SU-DHL-6 (cell line): ENCODE results near the gene SOCS6.

ENCODE experiments used
- H2AFZ ChIP-seq: fragments of 200-600 bp; sonication (generic); 2 replicates; pipeline ENCODE4 v1.6.1; 2014; ENCODE audit warnings: low read depth, mild to moderate bottlenecking, moderate library complexity, mixed read lengths, antibody characterized with exemption, low read length; ENCODE audit not compliant: severe bottlenecking
- H3F3A ChIP-seq: fragments of 200-600 bp; shearing (Covaris generic); 2 replicates; pipeline ENCODE4 v1.6.0; 2016; ENCODE audit warnings: antibody characterized with exemption, mild to moderate bottlenecking; ENCODE audit not compliant: insufficient read depth
- H3K27ac ChIP-seq: fragments of 200-600 bp; sonication (generic); 2 replicates; pipeline ENCODE4 v1.5.1; 2016; ENCODE audit warnings: low read depth, mild to moderate bottlenecking, low read length, moderate library complexity, mixed read lengths
- H3K27me3 ChIP-seq: fragments of 200-600 bp; sonication (generic), shearing (Covaris generic); 2 replicates; pipeline ENCODE4 v1.6.0; 2014; ENCODE audit warnings: mild to moderate bottlenecking, low read length
- H3K36me3 ChIP-seq: fragments of 200-600 bp; sonication (generic); 2 replicates; pipeline ENCODE4 v1.6.1; 2014; ENCODE audit warnings: mild to moderate bottlenecking, low read length, mixed read lengths
- H3K4me2 ChIP-seq: fragments of 300-600, 200-600 bp; shearing (Covaris generic), sonication (generic); 2 replicates; pipeline ENCODE4 v1.6.0; 2014; ENCODE audit warnings: low read length, low read depth, mild to moderate bottlenecking; ENCODE audit not compliant: poor library complexity, severe bottlenecking
- H3K4me3 ChIP-seq: fragments of 200-600 bp; sonication (generic); 2 replicates; pipeline ENCODE4 v1.5.1; 2014; ENCODE audit warnings: antibody characterized with exemption, low read length, mild to moderate bottlenecking, mixed read lengths; ENCODE audit not compliant: insufficient read depth, poor library complexity, severe bottlenecking
- H3K79me2 ChIP-seq: fragments of 200-600 bp; sonication (generic); 2 replicates; pipeline ENCODE4 v1.6.1; 2014; ENCODE audit warnings: mild to moderate bottlenecking, low read length, moderate library complexity; ENCODE audit not compliant: insufficient read depth
- H3K9ac ChIP-seq: fragments of 200-600 bp; sonication (generic); 2 replicates; pipeline ENCODE4 v1.7.0; 2014; ENCODE audit warnings: mild to moderate bottlenecking, low read length
- H3K9me2 ChIP-seq: fragments of 200-600 bp; sonication (generic); replicated peaks from 2 replicates; pipeline ENCODE4 v1.6.1; 2014; ENCODE audit warnings: low read length; ENCODE audit not compliant: insufficient read depth
- H3K9me3 ChIP-seq: fragments of 200-600 bp; sonication (generic); 2 replicates; pipeline ENCODE4 v1.6.1; 2014; ENCODE audit warnings: low read length, mixed read lengths; ENCODE audit not compliant: insufficient read depth
- H4K20me1 ChIP-seq: fragments of 200-600 bp; sonication (generic); 2 replicates; pipeline ENCODE4 v1.6.1; 2014; ENCODE audit warnings: low read depth, mild to moderate bottlenecking, antibody characterized with exemption, low read length, moderate library complexity, mixed read lengths
- CTCF ChIP-seq: fragments of 200-600 bp; sonication (generic); IDR thresholded peaks from one replicate; pipeline ENCODE4 v1.5.1; 2017; ENCODE audit warnings: antibody characterized with exemption, mild to moderate bottlenecking, low read length, moderate library complexity; ENCODE audit not compliant: insufficient read depth, poor library complexity, severe bottlenecking
- EZH2phosphoT487 ChIP-seq: fragments of 200-600 bp; sonication (generic), shearing (Covaris generic); conservative IDR thresholded peaks from 2 replicates; pipeline ENCODE4 v1.6.1; 2018; ENCODE audit warnings: mild to moderate bottlenecking, antibody characterized with exemption, low read length, moderate library complexity, mixed read lengths

SOCS6 gene

GRCh38 chr18:70373042-70373519, 84.2 kb downstream of the SOCS6 start:
- no peaks in the 10 kb centered on the region for H3K79me2 ChIP-seq
- H4K20me1 ChIP-seq: no peaks in the 10 kb centered on the region
- no peaks in the 10 kb centered on the region for H3K36me3 ChIP-seq
- TF ChIP-seq CTCF (no peak), EZH2phosphoT487 (no peak)
- H3K4me3 ChIP-seq: no peak overlapping the region
- H3K9me2 ChIP-seq: no peaks in the 10 kb centered on the region
- H3K9me3 ChIP-seq: no peaks in the 10 kb centered on the region
- H3K27me3 ChIP-seq: no peaks in the 10 kb centered on the region
- H3F3A ChIP-seq: no peaks in the 10 kb centered on the region
- no peak overlapping the region for H3K27ac ChIP-seq
- H3K4me2 ChIP-seq: no peak overlapping the region
- H3K9ac ChIP-seq: no peak overlapping the region
- H2AFZ ChIP-seq: no peak overlapping the region

GRCh38 chr18:70374154-70374553, 85.3 kb downstream of the SOCS6 start:
- Histone ChIP-seq H3F3A (no peaks in the 10 kb centered on the region), H3K9ac (no peak overlapping the region), H3K4me3 (no peak overlapping the region), H3K4me2 (no peak overlapping the region), H3K27ac (no peak overlapping the region), H3K9me2 (no peaks in the 10 kb centered on the region), H4K20me1 (no peaks in the 10 kb centered on the region), H3K36me3 (no peaks in the 10 kb centered on the region), H3K9me3 (no peaks in the 10 kb centered on the region), H3K79me2 (no peaks in the 10 kb centered on the region), H3K27me3 (no peaks in the 10 kb centered on the region), H2AFZ (no peak overlapping the region)
- no peak for TF ChIP-seq CTCF
- no peak for TF ChIP-seq EZH2phosphoT487

- H3K4me3 ChIP-seq: no peak overlapping the region
- no peaks in the 10 kb centered on the region for H3K9me2 ChIP-seq
- H3K9me3 ChIP-seq: no peaks in the 10 kb centered on the region
- no peaks in the 10 kb centered on the region for H3K36me3 ChIP-seq
- H3K4me2 ChIP-seq: no peak overlapping the region
- H3K27ac ChIP-seq: no peak overlapping the region
- H3K9ac ChIP-seq: no peak overlapping the region
- H3K79me2 ChIP-seq: no peaks in the 10 kb centered on the region
- no peak overlapping the region for H2AFZ ChIP-seq
- no peaks in the 10 kb centered on the region for H4K20me1 ChIP-seq
- no peaks in the 10 kb centered on the region for H3K27me3 ChIP-seq
- no peaks in the 10 kb centered on the region for H3F3A ChIP-seq
- no peak for TF ChIP-seq EZH2phosphoT487
These were observed 87.5 kb downstream of the SOCS6 start for GRCh38 chr18:70376137-70376913.

GRCh38 chr18:70376914-70377258, 88.0 kb downstream of the SOCS6 start:
- Histone ChIP-seq H2AFZ (no peak overlapping the region), H3K27ac (no peak overlapping the region), H3K9ac (no peak overlapping the region), H3K36me3 (no peaks in the 10 kb centered on the region), H3F3A (no peaks in the 10 kb centered on the region), H3K79me2 (no peaks in the 10 kb centered on the region), H4K20me1 (no peaks in the 10 kb centered on the region), H3K9me2 (no peaks in the 10 kb centered on the region), H3K4me3 (no peak overlapping the region), H3K9me3 (no peaks in the 10 kb centered on the region), H3K27me3 (no peaks in the 10 kb centered on the region), H3K4me2 (no peak overlapping the region)
- no peak for TF ChIP-seq EZH2phosphoT487
- TF ChIP-seq CTCF: no peak
